H1 (cell line): ENCODE measurements around the gene DRC3. TPM values are rescaled to one million over a fixed set of nuclear protein-coding genes. Genes with fewer than 3 reads are reported as not detected.

ENCODE experiments used
- CTCF ChIA-PET: fragments of 300-600 bp; sonication (Branson Sonifier 250); formaldehyde crosslinking; loops from one replicate; lab custom pipeline; 2021; ENCODE audit not compliant: partially characterized antibody; lab: Charles Lee
- POLR2A ChIA-PET: fragments of 300-600 bp; sonication (Branson Sonifier 250); formaldehyde crosslinking; loops from one replicate; lab custom pipeline; 2021; ENCODE audit warnings: inconsistent platforms; ENCODE audit not compliant: partially characterized antibody; lab: Charles Lee
- DNase-seq, 2 experiments: peaks; one replicate each; pipeline versions ENCODE4 v3.0.0 to v3.0.0-alpha.2; 2010 to 2022; ENCODE audit warnings: low spot score in 2 of 2, low read depth in 1 of 2, mixed read lengths in 1 of 2
- FAIRE-seq: peaks from 2 replicates; lab custom pipeline; 2011; peaks lifted over from hg19 to GRCh38; lab: Jason Lieb, UNC
- H2AFZ ChIP-seq: 2 replicates; pipeline ENCODE4 v1.8.1; 2012; ENCODE audit warnings: low read length, inconsistent platforms
- H2AK5ac ChIP-seq: 2 replicates; pipeline ENCODE4 v1.6.1; 2013; ENCODE audit warnings: low read depth, low read length
- H2BK120ac ChIP-seq: replicated peaks from 2 replicates; pipeline ENCODE3; 2013; ENCODE audit warnings: low read depth, low read length, inconsistent platforms
- H2BK12ac ChIP-seq: 2 replicates; pipeline ENCODE4 v1.6.1; 2013; ENCODE audit warnings: low read depth, low read length
- H2BK15ac ChIP-seq: 2 replicates; pipeline ENCODE4 v1.6.1; 2013; ENCODE audit warnings: low read length
- H2BK20ac ChIP-seq: 2 replicates; pipeline ENCODE4 v1.6.1; 2013; ENCODE audit warnings: low read length
- H2BK5ac ChIP-seq: 2 replicates; pipeline ENCODE4 v1.6.1; 2013; ENCODE audit warnings: low read depth, low read length
- H3K14ac ChIP-seq: 2 replicates; pipeline ENCODE4 v1.6.1; 2013; ENCODE audit warnings: inconsistent platforms; ENCODE audit not compliant: insufficient read length
- H3K18ac ChIP-seq: 2 replicates; pipeline ENCODE4 v1.6.1; 2013; ENCODE audit warnings: low read length; ENCODE audit errors: extremely low read depth
- H3K23ac ChIP-seq: 2 replicates; pipeline ENCODE4 v1.6.1; 2013; ENCODE audit warnings: inconsistent platforms; ENCODE audit not compliant: insufficient read length
- H3K23me2 ChIP-seq: 2 replicates; pipeline ENCODE4 v1.6.1; 2013; ENCODE audit warnings: low read depth, low read length
- H3K27ac ChIP-seq: 2 replicates; pipeline ENCODE4 v1.6.1; 2011; ENCODE audit warnings: low read depth, low read length, inconsistent platforms
- H3K27me3 ChIP-seq, 4 experiments: replicated peaks in 1 of 4; 1 replicate in 1 of 4; 2 replicates in 3 of 4; pipeline versions ENCODE4 v1.6.1 to v1.8.1; 2011 to 2013; ENCODE audit warnings: low read length in 3 of 4, mild to moderate bottlenecking in 3 of 4, inconsistent platforms in 2 of 4, mixed read lengths in 2 of 4, moderate library complexity in 1 of 4; ENCODE audit not compliant: control insufficient read depth in 3 of 4, insufficient read depth in 3 of 4; ENCODE audit errors: extremely low read depth in 1 of 4
- H3K36me3 ChIP-seq, 4 experiments: 2 replicates each; pipeline versions ENCODE4 v1.6.1 to v1.8.1; 2011 to 2013; ENCODE audit warnings: mild to moderate bottlenecking in 4 of 4, low read length in 3 of 4, moderate library complexity in 2 of 4, control low read depth in 1 of 4, inconsistent platforms in 1 of 4; ENCODE audit not compliant: insufficient read depth in 4 of 4, control insufficient read depth in 2 of 4
- H3K4ac ChIP-seq: replicated peaks from 2 replicates; pipeline ENCODE3; 2013; ENCODE audit warnings: low read length, low read depth, mixed read lengths, inconsistent platforms; ENCODE audit not compliant: insufficient read length
- H3K4me1 ChIP-seq, 4 experiments: replicated peaks in 1 of 4; 1 replicate in 1 of 4; 2 replicates in 3 of 4; pipeline versions ENCODE4 v1.6.1 to v1.8.1; 2011 to 2013; ENCODE audit warnings: low read length in 3 of 4, inconsistent platforms in 2 of 4, mixed read lengths in 1 of 4; ENCODE audit not compliant: insufficient read depth in 4 of 4, control insufficient read depth in 3 of 4
- H3K4me2 ChIP-seq, 2 experiments: 2 replicates each; pipeline versions ENCODE4 v1.6.1 to v1.8.1; 2011 to 2013; ENCODE audit warnings: low read depth in 2 of 2, low read length in 2 of 2, control low read depth in 1 of 2, inconsistent platforms in 1 of 2, mild to moderate bottlenecking in 1 of 2; ENCODE audit not compliant: insufficient read depth in 1 of 2
- H3K4me3 ChIP-seq, 4 experiments: fragments of 200-600, 300-600 bp in 1 of 4; sonication (generic), shearing (Covaris generic), sonication (Bioruptor Twin) in 1 of 4; 2 replicates each; pipeline versions ENCODE4 v1.5.1 to v1.8.1; 2011 to 2016; ENCODE audit warnings: low read length in 4 of 4, low read depth in 3 of 4, control low read depth in 2 of 4, inconsistent platforms in 2 of 4, mild to moderate bottlenecking in 2 of 4, mixed read lengths in 1 of 4, moderate library complexity in 1 of 4; ENCODE audit not compliant: insufficient read depth in 2 of 4; ENCODE audit errors: extremely low read depth in 1 of 4
- H3K56ac ChIP-seq: replicated peaks from 2 replicates; pipeline ENCODE3; 2013; ENCODE audit warnings: low read depth, mild to moderate bottlenecking, mixed read lengths, low read length, inconsistent platforms; ENCODE audit not compliant: insufficient read length
- H3K79me1 ChIP-seq: 2 replicates; pipeline ENCODE4 v1.6.1; 2013; ENCODE audit warnings: low read depth, low read length, control low read depth
- H3K79me2 ChIP-seq, 2 experiments: 2 replicates each; pipeline versions ENCODE4 v1.6.1 to v1.8.1; 2012 to 2013; ENCODE audit warnings: low read length in 2 of 2, mild to moderate bottlenecking in 2 of 2, inconsistent platforms in 1 of 2; ENCODE audit not compliant: insufficient read depth in 2 of 2, control insufficient read depth in 1 of 2
- H3K9ac ChIP-seq, 4 experiments: replicated peaks in 1 of 4; 1 replicate in 1 of 4; 2 replicates in 3 of 4; pipeline versions ENCODE4 v1.6.1 to v1.8.1; 2011 to 2013; ENCODE audit warnings: low read depth in 3 of 4, low read length in 3 of 4, control low read depth in 2 of 4, mild to moderate bottlenecking in 2 of 4, moderate library complexity in 2 of 4, inconsistent platforms in 1 of 4; ENCODE audit errors: extremely low read depth in 1 of 4
- H3K9me3 ChIP-seq, 2 experiments: 2 replicates each; pipeline versions ENCODE4 v1.6.1 to v1.8.1; 2012 to 2013; ENCODE audit warnings: mild to moderate bottlenecking in 2 of 2, moderate library complexity in 2 of 2, control low read depth in 1 of 2, inconsistent platforms in 1 of 2, low read depth in 1 of 2, low read length in 1 of 2, mixed read lengths in 1 of 2; ENCODE audit not compliant: insufficient read depth in 2 of 2
- H4K20me1 ChIP-seq, 2 experiments: replicated peaks in 1 of 2; 2 replicates each; pipeline versions ENCODE3 to v1.8.1; 2011 to 2013; ENCODE audit warnings: inconsistent platforms in 2 of 2, low read length in 2 of 2, mild to moderate bottlenecking in 1 of 2; ENCODE audit not compliant: insufficient read depth in 2 of 2, control insufficient read depth in 1 of 2
- H4K5ac ChIP-seq: 2 replicates; pipeline ENCODE4 v1.6.1; 2013; ENCODE audit warnings: low read length, low read depth, mixed read lengths, inconsistent platforms; ENCODE audit not compliant: insufficient read length
- H4K8ac ChIP-seq: 2 replicates; pipeline ENCODE4 v1.8.0; 2013; ENCODE audit warnings: mild to moderate bottlenecking, moderate library complexity, low read length, inconsistent platforms; ENCODE audit not compliant: insufficient read depth; ENCODE audit errors: extremely low read depth
- H4K91ac ChIP-seq: replicated peaks from 2 replicates; pipeline ENCODE3; 2013; ENCODE audit warnings: low read length, mixed read lengths, inconsistent platforms; ENCODE audit not compliant: insufficient read length
- CBX5 ChIP-seq: fragments of 300-800, 300-1000 bp; sonication (generic); IDR thresholded peaks from 2 replicates; pipeline ENCODE4 v1.7.1; 2016; ENCODE audit warnings: antibody characterized with exemption, low read length, low read depth
- FOSL1 ChIP-seq: IDR thresholded peaks from 2 replicates; pipeline ENCODE4 v1.6.1; 2011; ENCODE audit warnings: mild to moderate bottlenecking, low read depth, low read length, moderate library complexity; ENCODE audit not compliant: insufficient read depth
- NRF1 ChIP-seq: IDR thresholded peaks from 2 replicates; pipeline ENCODE4 v1.6.1; 2011; ENCODE audit warnings: mild to moderate bottlenecking, low read depth, low read length, improper control_type of control experiment
- POLR2AphosphoS5 ChIP-seq: IDR thresholded peaks from 2 replicates; pipeline ENCODE4 v1.6.1; 2011; ENCODE audit warnings: low read depth, low read length
- SIN3A ChIP-seq, 2 experiments: IDR thresholded peaks in 1 of 2; conservative IDR thresholded peaks in 1 of 2; 2 replicates each; pipeline ENCODE4 v1.6.1; 2011 to 2012; ENCODE audit warnings: low read length in 2 of 2, improper control_type of control experiment in 1 of 2, low read depth in 1 of 2, mild to moderate bottlenecking in 1 of 2
- SIRT6 ChIP-seq: IDR thresholded peaks from one replicate; pipeline ENCODE4 v1.7.1; 2012; ENCODE audit warnings: low read length, inconsistent platforms
- SP2 ChIP-seq: IDR thresholded peaks from 2 replicates; pipeline ENCODE4 v1.6.1; 2012; ENCODE audit warnings: mild to moderate bottlenecking, low read length, inconsistent platforms
- SP4 ChIP-seq: IDR thresholded peaks from 2 replicates; pipeline ENCODE4 v1.6.1; 2012; ENCODE audit warnings: low read length, inconsistent platforms
- TAF1 ChIP-seq: IDR thresholded peaks from 2 replicates; pipeline ENCODE4 v1.6.1; 2011; ENCODE audit warnings: mild to moderate bottlenecking, low read depth, low read length
- TCF12 ChIP-seq: IDR thresholded peaks from 2 replicates; pipeline ENCODE4 v1.6.1; 2011; ENCODE audit warnings: low read depth, mild to moderate bottlenecking, low read length
- YY1 ChIP-seq: IDR thresholded peaks from 2 replicates; pipeline ENCODE4 v1.6.1; 2011; ENCODE audit warnings: low read depth, mild to moderate bottlenecking, low read length
- WGBS, 2 experiments: shearing (Covaris generic) in 1 of 2; methylation state at CpG; one replicate each; pipeline versions ENCODE4 v1.1.6 to v1.1.7; 2013 to 2015; ENCODE audit warnings: low lambda C conversion rate in 2 of 2, mixed read lengths in 2 of 2, inconsistent platforms in 1 of 2, low coverage in 1 of 2, missing lambda C conversion rate in 1 of 2; ENCODE audit not compliant: insufficient replicate concordance in 2 of 2, insufficient coverage in 1 of 2, insufficient read length in 1 of 2; ENCODE audit errors: extremely low coverage in 1 of 2, missing lambda C conversion rate in 1 of 2; 5-methylcytosine and 5-hydroxymethylcytosine counted together
- polyA plus RNA-seq, 7 experiments: library from polyadenylated mRNA; depleted of rRNA in 3 of 7; stranded (reverse) in 5 of 7; unstranded in 2 of 7; fragments of >200 nt in 5 of 7; fragments of 200-250 nt in 2 of 7; gene quantifications; 1 replicate in 5 of 7; 2 replicates in 1 of 7; 4 replicates in 1 of 7; pipeline versions ENCODE4 v1.2.1 to v1.2.3, GENCODE V29; 2011 to 2013; ENCODE audit warnings: missing spikeins in 2 of 7, mixed read lengths in 2 of 7
- total RNA-seq: library from RNA; stranded (reverse); fragmentation: NEBNext Ultra II Directional; extraction: Animal tissue kit (Norgen Biotek cat#: 25700); gene quantifications from 2 replicates; pipeline ENCODE4 v1.2.1, GENCODE V29; 2021
- TF ChIP-seq, protein P1 (sequence below): IDR thresholded peaks from 2 replicates; pipeline ENCODE4 v1.6.1; 2012; ENCODE audit warnings: low read length, inconsistent platforms
- TF ChIP-seq, protein P2 (sequence below): IDR thresholded peaks from 2 replicates; pipeline ENCODE4 v1.6.1; 2012; ENCODE audit warnings: inconsistent platforms

Gene DRC3
- total and polyA plus RNA-seq, 2 of the 8 experiments (the other 6 are each of a cell fraction or from before 2014, with no cell fraction given), result 0.59 TPM; not detected in 1

DNA sequence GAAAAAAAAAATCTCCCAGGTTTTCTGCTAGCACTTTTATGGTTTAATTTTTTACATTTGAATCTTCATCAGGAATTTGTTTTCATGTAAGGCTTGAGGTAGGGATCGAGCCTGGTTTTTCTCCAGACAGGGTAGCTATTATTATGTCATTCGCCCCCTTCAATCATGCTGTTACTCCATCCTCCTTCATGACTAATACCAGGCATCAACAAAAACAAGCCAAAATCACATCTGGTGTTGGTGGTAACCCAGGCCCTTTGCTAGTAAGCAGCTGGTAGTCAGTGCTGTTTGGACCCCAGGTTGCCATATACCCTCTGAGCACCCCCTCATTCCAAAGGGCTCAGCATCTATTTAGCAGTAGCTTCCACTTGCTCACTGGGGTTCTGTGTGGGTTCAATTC is 29.5 kb downstream of the DRC3 start:
- H3K23me2 ChIP-seq, result no peaks in the 10 kb centered on the region; the same call in 1 of the 2 replicates
- POLR2A ChIA-PET, result interaction anchor here (0.6 kb wide), 2 partner anchors 28 to 30 kb away, joined by 3 read pairs; no protein-coding TSS in a partner anchor
- H2AFZ ChIP-seq, result no peak overlapping the region
- no peaks in the 10 kb centered on the region for H3K36me3 ChIP-seq
- H3K4me3 ChIP-seq, result no peak overlapping the region
- CTCF ChIA-PET, result interaction anchor here (0.6 to 7.8 kb wide), 5 partner anchors 9 to 513 kb away, joined by 3 to 49 read pairs (median 4); no protein-coding TSS in a partner anchor
- no peak overlapping the region for H3K56ac ChIP-seq
- H3K9ac ChIP-seq, result no peak overlapping the region; a peak in 1 of 7 replicates
- WGBS, 2 experiments, result 92% methylated on average over 2 of the region's 2 CpGs; no CpG with 5 or more reads in 1 of the 2 experiments
- peaks cover 0 to 7% (median 0%) of the 10 kb centered on the region in 4 experiments; a peak in 2 of 7 replicates for H3K4me1 ChIP-seq
- no peak overlapping the region for H2BK15ac ChIP-seq
- no peak overlapping the region for H2AK5ac ChIP-seq
- H4K8ac ChIP-seq, result no peak overlapping the region
- no peaks in the 10 kb centered on the region for H3K79me1 ChIP-seq
- FAIRE-seq, result no peak
- H3K4me2 ChIP-seq, result no peak overlapping the region
- no peaks in the 10 kb centered on the region for H3K9me3 ChIP-seq
- no peak overlapping the region for H3K23ac ChIP-seq
- H3K27me3 ChIP-seq, result no peaks in the 10 kb centered on the region
- no peak overlapping the region for H3K18ac ChIP-seq
- no peak overlapping the region for H2BK12ac ChIP-seq
- H2BK5ac ChIP-seq, result no peak overlapping the region
- H3K14ac ChIP-seq, result no peak overlapping the region
- no peak overlapping the region for H3K27ac ChIP-seq
- no peak for DNase-seq
- no peak overlapping the region for H2BK120ac ChIP-seq
- H4K20me1 ChIP-seq, result peaks cover 0 to 5% of the 10 kb centered on the region in 2 experiments
- H3K4ac ChIP-seq, result no peak overlapping the region
- no peaks in the 10 kb centered on the region for H3K79me2 ChIP-seq
- H4K5ac ChIP-seq, result no peak overlapping the region
- no peak overlapping the region for H4K91ac ChIP-seq
- no peak overlapping the region for H2BK20ac ChIP-seq
- TF ChIP-seq POLR2AphosphoS5 (no peak), SIRT6 (no peak), SIN3A (conservative IDR thresholded peaks at IDR 0.05 in 1 of 2, IDR thresholded peaks at IDR 0.05 in 1 of 2; ENCODE audit: low read depth in 1 of 2, low read length in 2 of 2) (no peak), TCF12 (no peak), NRF1 (no peak), SP4 (no peak), CBX5 (no peak), TAF1 (no peak), SP2 (no peak), YY1 (no peak), FOSL1 (no peak)
- TF ChIP-seq, protein P1, sequence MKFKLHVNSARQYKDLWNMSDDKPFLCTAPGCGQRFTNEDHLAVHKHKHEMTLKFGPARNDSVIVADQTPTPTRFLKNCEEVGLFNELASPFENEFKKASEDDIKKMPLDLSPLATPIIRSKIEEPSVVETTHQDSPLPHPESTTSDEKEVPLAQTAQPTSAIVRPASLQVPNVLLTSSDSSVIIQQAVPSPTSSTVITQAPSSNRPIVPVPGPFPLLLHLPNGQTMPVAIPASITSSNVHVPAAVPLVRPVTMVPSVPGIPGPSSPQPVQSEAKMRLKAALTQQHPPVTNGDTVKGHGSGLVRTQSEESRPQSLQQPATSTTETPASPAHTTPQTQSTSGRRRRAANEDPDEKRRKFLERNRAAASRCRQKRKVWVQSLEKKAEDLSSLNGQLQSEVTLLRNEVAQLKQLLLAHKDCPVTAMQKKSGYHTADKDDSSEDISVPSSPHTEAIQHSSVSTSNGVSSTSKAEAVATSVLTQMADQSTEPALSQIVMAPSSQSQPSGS, result no peak
- TF ChIP-seq, protein P2, sequence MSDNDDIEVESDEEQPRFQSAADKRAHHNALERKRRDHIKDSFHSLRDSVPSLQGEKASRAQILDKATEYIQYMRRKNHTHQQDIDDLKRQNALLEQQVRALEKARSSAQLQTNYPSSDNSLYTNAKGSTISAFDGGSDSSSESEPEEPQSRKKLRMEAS, result no peak
